MM.1S (cell line): ENCODE measurements around the gene TTC33.

ENCODE experiments used
- DNase-seq: peaks from one replicate; pipeline ENCODE4 v3.0.0-alpha.2; 2015
- H2AFZ ChIP-seq: fragments of 300-600 bp; sonication (generic); 2 replicates; pipeline ENCODE4 v1.6.0; 2016; ENCODE audit warnings: antibody characterized with exemption, low read length
- H3F3A ChIP-seq: fragments of 300-600 bp; sonication (generic); 2 replicates; pipeline ENCODE4 v1.6.1; 2016; ENCODE audit warnings: mild to moderate bottlenecking, antibody characterized with exemption, low read length, moderate library complexity, mixed read lengths; ENCODE audit not compliant: insufficient read depth
- H3K27ac ChIP-seq: fragments of 300-600 bp; sonication (generic); 2 replicates; pipeline ENCODE4 v1.5.1; 2016; ENCODE audit warnings: mild to moderate bottlenecking, low read length
- H3K27me3 ChIP-seq: fragments of 300-600 bp; sonication (generic); replicated peaks from 2 replicates; pipeline ENCODE4 v1.6.0; 2016; ENCODE audit warnings: low read length; ENCODE audit not compliant: insufficient read depth
- H3K36me3 ChIP-seq: fragments of 300-600 bp; sonication (generic); replicated peaks from 2 replicates; pipeline ENCODE4 v1.6.1; 2016; ENCODE audit warnings: mild to moderate bottlenecking, low read length, mixed read lengths; ENCODE audit not compliant: insufficient read depth
- H3K4me1 ChIP-seq: fragments of 300-600 bp; sonication (generic); 2 replicates; pipeline ENCODE4 v1.6.1; 2016; ENCODE audit warnings: low read length, mixed read lengths
- H3K4me2 ChIP-seq: fragments of 300-600 bp; sonication (generic); 2 replicates; pipeline ENCODE4 v1.6.0; 2016; ENCODE audit warnings: low read depth, low read length
- H3K4me3 ChIP-seq: fragments of 300-600 bp; sonication (generic); 2 replicates; pipeline ENCODE4 v1.5.1; 2016; ENCODE audit warnings: low read length, mixed read lengths
- H3K79me2 ChIP-seq: fragments of 300-600 bp; sonication (generic); 2 replicates; pipeline ENCODE4 v1.6.1; 2016; ENCODE audit warnings: mixed run types, low read length, mixed read lengths
- H3K9ac ChIP-seq: fragments of 300-600 bp; sonication (generic); 2 replicates; pipeline ENCODE4 v1.6.1; 2016; ENCODE audit warnings: low read length, mixed read lengths
- H3K9me2 ChIP-seq: fragments of 300-600 bp; sonication (generic); replicated peaks from 2 replicates; pipeline ENCODE4 v1.6.1; 2016; ENCODE audit warnings: mild to moderate bottlenecking, low read length, mixed read lengths; ENCODE audit not compliant: insufficient read depth
- H3K9me3 ChIP-seq: fragments of 300-600 bp; sonication (generic); replicated peaks from 2 replicates; pipeline ENCODE4 v1.6.1; 2016; ENCODE audit warnings: mild to moderate bottlenecking, low read length, mixed read lengths; ENCODE audit not compliant: insufficient read depth
- H4K20me1 ChIP-seq: fragments of 300-600 bp; sonication (generic); 2 replicates; pipeline ENCODE4 v1.6.1; 2016; ENCODE audit warnings: mild to moderate bottlenecking, low read length, moderate library complexity, mixed read lengths; ENCODE audit not compliant: insufficient read depth
- CTCF ChIP-seq: fragments of 300-600 bp; sonication (generic); IDR thresholded peaks from 2 replicates; pipeline ENCODE4 v1.5.1; 2016; ENCODE audit warnings: antibody characterized with exemption, low read length, mixed read lengths
- EZH2 ChIP-seq: fragments of 300-600 bp; sonication (generic); optimal IDR thresholded peaks from 2 replicates; pipeline ENCODE3; 2017; ENCODE audit warnings: low read depth, mild to moderate bottlenecking, antibody characterized with exemption, low read length, mixed read lengths
- EZH2phosphoT487 ChIP-seq: fragments of 300-600 bp; sonication (generic); IDR thresholded peaks from 2 replicates; pipeline ENCODE4 v1.6.1; 2018; ENCODE audit warnings: antibody characterized with exemption, low read length

The TTC33 gene

GRCh38 chr5:40518485-40518917 lies 237.3 kb downstream of the TTC33 start:
- Histone ChIP-seq H3K36me3 (no peaks in the 10 kb centered on the region), H3K27ac (no peak overlapping the region), H3K4me1 (no peaks in the 10 kb centered on the region), H3K9me2 (no peaks in the 10 kb centered on the region), H2AFZ (no peak overlapping the region), H3K9ac (no peak overlapping the region), H3K4me3 (no peak overlapping the region), H3K79me2 (no peaks in the 10 kb centered on the region), H3F3A (no peaks in the 10 kb centered on the region), H4K20me1 (no peaks in the 10 kb centered on the region), H3K4me2 (no peak overlapping the region), H3K9me3 (no peaks in the 10 kb centered on the region), H3K27me3 (no peaks in the 10 kb centered on the region)
- no peak for DNase-seq
- TF ChIP-seq EZH2phosphoT487 (no peak), EZH2 (no peak), CTCF (no peak)

- H4K20me1 ChIP-seq, result no peaks in the 10 kb centered on the region
- no peak for DNase-seq
- no peak overlapping the region for H3K27ac ChIP-seq
- H2AFZ ChIP-seq, result no peak overlapping the region
- no peak overlapping the region for H3K9ac ChIP-seq
- H3K4me2 ChIP-seq, result no peak overlapping the region
- H3K9me2 ChIP-seq, result no peaks in the 10 kb centered on the region
- no peaks in the 10 kb centered on the region for H3K79me2 ChIP-seq
- H3K9me3 ChIP-seq, result no peaks in the 10 kb centered on the region
- no peaks in the 10 kb centered on the region for H3K4me1 ChIP-seq
- H3K4me3 ChIP-seq, result no peak overlapping the region
- no peaks in the 10 kb centered on the region for H3K36me3 ChIP-seq
- TF ChIP-seq CTCF (no peak), EZH2 (no peak), EZH2phosphoT487 (no peak)
- H3F3A ChIP-seq, result no peaks in the 10 kb centered on the region
- H3K27me3 ChIP-seq, result no peaks in the 10 kb centered on the region
Observed at GRCh38 chr5:40515476-40515875, 240.3 kb downstream of the TTC33 start.

- DNase-seq, result no peak
- Histone ChIP-seq H3F3A (no peaks in the 10 kb centered on the region), H3K36me3 (no peaks in the 10 kb centered on the region)
Observed at GRCh38 chr5:40514976-40515375, 240.8 kb downstream of the TTC33 start.

More at GRCh38 chr5:40514976-40515375, 240.8 kb downstream of the TTC33 start:
- no peaks in the 10 kb centered on the region for H3K9me2 ChIP-seq
- H3K9ac ChIP-seq, result no peak overlapping the region
- no peaks in the 10 kb centered on the region for H4K20me1 ChIP-seq
- H2AFZ ChIP-seq, result no peak overlapping the region
- no peaks in the 10 kb centered on the region for H3K79me2 ChIP-seq
- H3K4me1 ChIP-seq, result no peaks in the 10 kb centered on the region
- no peak overlapping the region for H3K27ac ChIP-seq
- TF ChIP-seq CTCF, result no peak
- TF ChIP-seq EZH2, result no peak
- no peak for TF ChIP-seq EZH2phosphoT487
- no peaks in the 10 kb centered on the region for H3K9me3 ChIP-seq
- no peak overlapping the region for H3K4me2 ChIP-seq
- H3K4me3 ChIP-seq, result no peak overlapping the region
- no peaks in the 10 kb centered on the region for H3K27me3 ChIP-seq
